ENCODE measurements around the gene GYS2.

DNA sequence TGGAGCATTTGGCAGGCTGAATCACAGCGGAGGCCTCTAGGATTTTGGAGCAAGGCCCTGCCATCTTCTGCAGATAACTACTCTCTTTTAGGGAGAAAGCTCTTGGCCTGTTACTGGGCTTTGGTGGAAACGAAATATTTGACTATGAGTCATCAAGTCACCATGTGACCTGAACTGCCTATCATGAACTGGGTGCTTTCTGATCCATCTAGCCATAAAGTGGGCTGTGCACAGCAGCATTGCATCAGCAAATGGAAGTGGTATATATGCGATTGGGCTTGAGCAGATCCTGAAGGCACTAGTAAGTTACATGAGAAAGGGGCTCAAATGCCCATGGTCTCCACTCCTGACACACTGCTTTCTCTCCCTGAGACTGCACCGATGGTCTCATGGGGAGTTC is 21.1 kb downstream of the GYS2 start:
- TF ChIP-seq CTCF (conservative IDR thresholded peaks at IDR 0.05; ENCODE audit: low read depth, low read length) (no peak), EZH2phosphoT487 (IDR thresholded peaks at IDR 0.05; ENCODE audit: borderline replicate concordance, low read length) (no peak), EZH2 (IDR thresholded peaks at IDR 0.05; ENCODE audit: low read length, unreplicated experiment) (no peak)

Measured in PC-3 (cell line).